Prostate gland (tissue), 2 donors: Measurements from ENCODE around the gene MLN.

ENCODE experiments used
- CTCF ChIP-seq, 4 experiments: fragments of 200-600 bp in 2 of 4; fragments of 450-650 bp in 2 of 4; sonication (generic) in 2 of 4; IDR thresholded peaks; 1 replicate in 3 of 4; 2 replicates in 1 of 4; pipeline ENCODE4 v1.5.1; 2016 to 2019; ENCODE audit warnings: antibody characterized with exemption in 4 of 4, mild to moderate bottlenecking in 2 of 4, moderate library complexity in 2 of 4
- POLR2A ChIP-seq: fragments of 450-650 bp; IDR thresholded peaks from one replicate; pipeline ENCODE4 v1.6.1; 2016; ENCODE audit warnings: antibody characterized with exemption, mild to moderate bottlenecking

- TF ChIP-seq POLR2A (no peak), CTCF (IDR thresholded peaks at IDR 0.05) (no peak)
Observed at GRCh38 chr6:33845031-33845745, 41.4 kb upstream of the MLN start.
